ENCODE results near the gene SMYD2.
A peak's percentile ranks its signal among the peaks of the same experiment; 100 is the strongest.

The SMYD2 gene

DNA sequence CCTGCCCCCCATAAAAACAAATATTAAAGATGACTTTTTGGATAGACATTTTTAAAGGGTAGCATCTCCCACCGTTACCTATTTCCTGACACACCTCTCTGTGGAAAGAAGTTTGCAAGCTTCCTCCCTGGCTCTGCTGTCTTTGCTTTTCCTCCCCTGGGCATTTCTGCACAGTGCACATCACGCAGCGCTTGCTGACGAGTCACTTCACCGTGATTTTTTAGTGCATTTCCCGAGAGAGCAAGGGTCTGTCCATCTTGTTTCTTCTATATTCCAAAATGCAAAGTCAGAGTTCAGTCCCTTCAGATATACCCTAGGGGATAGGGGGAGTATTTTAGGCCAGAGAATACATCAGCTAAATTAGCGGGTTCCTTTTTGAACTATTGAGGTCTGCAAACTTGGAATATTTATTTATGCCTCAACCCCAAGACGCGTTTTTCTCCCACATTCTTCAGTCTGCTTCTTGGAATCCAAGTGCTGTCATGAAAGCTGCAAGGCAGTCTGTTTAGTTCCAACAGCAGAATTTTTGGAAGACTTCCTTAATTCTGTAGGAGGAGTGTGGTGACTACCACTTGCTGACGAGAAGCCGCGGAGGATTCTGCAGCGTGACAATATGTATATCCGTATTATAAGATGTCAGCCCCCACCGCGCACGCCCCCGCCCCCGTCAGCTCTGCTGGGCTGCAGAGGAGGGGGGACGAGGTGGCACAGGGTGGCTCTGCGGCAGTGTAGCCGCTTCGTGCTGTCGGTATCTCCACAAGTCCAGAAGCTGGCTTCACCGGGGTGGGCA is 22.4 kb downstream of the SMYD2 start:
- DNase-seq = no peak

- DNase-seq = no peak
These were observed 24.3 kb downstream of the SMYD2 start for GRCh38 chr1:214305164-214305751.

- DNase-seq = no peak
These were observed 25.3 kb downstream of the SMYD2 start for GRCh38 chr1:214306269-214306668.

DNA sequence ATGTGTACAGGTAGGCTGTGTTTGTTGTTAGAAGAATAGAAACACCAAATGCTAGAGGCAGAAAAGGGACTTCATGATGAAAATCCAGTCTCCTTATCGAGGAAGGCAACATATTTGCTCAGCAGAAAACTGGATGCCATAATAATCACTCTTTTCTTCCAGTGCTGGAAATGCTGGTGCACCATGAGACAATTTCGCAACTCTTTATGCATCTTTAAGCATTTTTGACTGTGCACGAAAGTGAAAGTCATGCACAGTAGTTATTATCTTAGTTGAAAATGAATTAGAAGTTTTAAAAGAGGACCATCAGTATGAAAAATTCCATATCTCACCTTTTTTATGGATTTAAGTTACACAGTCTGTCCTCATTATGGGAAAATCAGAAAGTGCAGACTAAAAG is 29.1 kb downstream of the SMYD2 start:
- DNase-seq = no peak

- DNase-seq = no peak
These were observed 30.1 kb downstream of the SMYD2 start for GRCh38 chr1:214310777-214311690.

DNA sequence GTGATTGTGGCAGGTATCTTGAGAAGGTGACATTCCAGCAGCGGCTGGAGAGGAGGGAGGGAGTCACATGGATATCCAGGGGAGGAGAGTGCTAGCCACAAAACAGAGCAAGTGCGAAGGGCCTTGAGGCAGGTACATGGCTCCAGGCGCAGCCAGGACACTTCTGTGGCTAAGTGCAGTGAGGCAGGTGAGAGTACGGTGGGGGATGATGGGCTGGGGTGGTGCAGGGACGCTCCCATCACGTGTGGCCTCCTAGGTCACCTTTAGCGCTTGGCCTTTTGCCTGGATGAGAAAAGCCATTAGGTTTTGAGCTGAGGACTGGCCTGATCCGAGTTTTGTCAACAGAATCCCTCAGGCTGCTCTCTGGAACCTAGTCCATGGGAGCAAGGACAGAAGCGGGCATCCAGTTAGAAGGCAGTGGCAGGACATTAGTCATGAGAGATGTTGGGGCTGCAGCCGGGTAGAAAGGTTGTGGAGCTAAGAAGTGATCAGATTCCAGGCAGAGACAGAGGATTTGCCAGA is 31.6 kb downstream of the SMYD2 start:
- DNase-seq = no peak

DNA sequence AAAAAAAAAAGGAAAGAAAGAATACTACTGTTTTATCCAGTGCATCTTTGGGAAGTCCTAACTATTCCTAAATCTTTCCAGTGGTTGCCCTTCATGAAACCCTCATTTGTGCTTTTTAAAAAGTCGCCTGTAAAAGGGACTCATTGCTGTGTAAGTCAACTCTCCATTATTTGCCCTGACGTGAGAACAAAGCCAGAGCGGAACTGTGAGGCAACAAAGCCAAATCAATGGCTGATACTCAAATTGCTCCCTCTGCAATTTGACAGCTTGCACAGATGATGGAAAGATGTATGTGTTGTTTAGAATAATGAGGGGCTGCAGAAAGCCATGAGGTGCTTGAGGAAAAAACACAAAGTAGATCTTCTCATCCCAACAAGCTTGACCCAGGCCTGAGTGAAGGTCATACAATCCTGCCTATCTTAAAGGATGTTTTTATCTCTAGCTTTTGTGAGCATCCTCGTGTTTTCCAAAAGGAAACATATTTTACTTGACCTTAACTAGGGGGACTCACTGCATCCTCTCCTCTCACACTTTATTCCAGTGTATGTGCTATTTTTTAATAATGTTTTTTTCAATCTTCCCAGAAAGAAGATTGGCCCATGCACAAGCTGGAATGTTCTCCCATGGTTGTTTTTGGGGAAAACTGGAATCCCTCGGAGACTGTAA is 33.4 kb downstream of the SMYD2 start:
- no peak for DNase-seq

- DNase-seq = no peak
These were observed 35.6 kb downstream of the SMYD2 start for GRCh38 chr1:214316593-214316992.

DNA sequence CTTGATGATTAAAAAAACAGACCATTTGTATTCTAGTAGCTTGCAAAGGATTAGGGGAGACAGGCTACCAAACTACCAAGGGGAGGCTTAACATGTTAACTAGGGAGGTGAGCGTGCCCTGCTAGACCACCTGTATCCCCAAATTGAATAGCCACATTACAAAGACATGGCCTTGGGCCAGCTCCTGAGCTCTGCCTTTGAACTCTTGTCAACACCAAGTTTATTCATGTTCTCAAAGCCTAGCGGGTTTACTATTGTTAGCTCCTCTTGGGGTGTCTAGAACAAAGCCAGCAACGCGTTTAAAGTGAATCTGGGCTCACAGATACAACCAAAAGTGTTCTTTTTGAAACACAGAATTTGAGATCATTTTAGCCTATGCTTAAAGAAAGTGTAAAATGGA is 36.3 kb downstream of the SMYD2 start:
- no peak for DNase-seq

GRCh38 chr1:214317734-214318133 is 36.8 kb downstream of the SMYD2 start:
- DNase-seq = no peak

DNA sequence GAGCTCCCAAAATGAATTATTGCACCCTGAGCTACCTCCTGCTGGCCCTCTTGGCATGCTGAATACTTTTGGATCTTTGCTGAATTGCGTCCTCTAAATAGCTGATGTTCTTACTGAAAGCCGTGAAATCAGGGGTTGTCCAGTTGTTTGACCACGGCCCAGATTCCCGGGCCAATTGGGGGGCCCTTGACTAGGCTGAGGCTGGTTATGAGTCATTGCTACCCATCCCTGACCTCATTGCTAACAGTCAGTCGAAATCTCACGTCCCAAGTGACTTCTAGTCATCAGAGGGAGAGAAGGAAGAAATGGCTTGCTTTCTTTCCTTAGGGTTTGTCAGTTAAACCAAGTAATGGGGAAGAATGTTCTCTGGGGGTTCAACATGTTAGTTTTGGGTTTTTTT is 37.4 kb downstream of the SMYD2 start:
- no peak for DNase-seq

GRCh38 chr1:214318956-214319736 is 38.2 kb downstream of the SMYD2 start:
- no peak for DNase-seq

- no peak for DNase-seq
These were observed 39.0 kb downstream of the SMYD2 start for GRCh38 chr1:214319938-214320337.

- no peak for DNase-seq
These were observed 40.9 kb downstream of the SMYD2 start for GRCh38 chr1:214321705-214322453.

DNA sequence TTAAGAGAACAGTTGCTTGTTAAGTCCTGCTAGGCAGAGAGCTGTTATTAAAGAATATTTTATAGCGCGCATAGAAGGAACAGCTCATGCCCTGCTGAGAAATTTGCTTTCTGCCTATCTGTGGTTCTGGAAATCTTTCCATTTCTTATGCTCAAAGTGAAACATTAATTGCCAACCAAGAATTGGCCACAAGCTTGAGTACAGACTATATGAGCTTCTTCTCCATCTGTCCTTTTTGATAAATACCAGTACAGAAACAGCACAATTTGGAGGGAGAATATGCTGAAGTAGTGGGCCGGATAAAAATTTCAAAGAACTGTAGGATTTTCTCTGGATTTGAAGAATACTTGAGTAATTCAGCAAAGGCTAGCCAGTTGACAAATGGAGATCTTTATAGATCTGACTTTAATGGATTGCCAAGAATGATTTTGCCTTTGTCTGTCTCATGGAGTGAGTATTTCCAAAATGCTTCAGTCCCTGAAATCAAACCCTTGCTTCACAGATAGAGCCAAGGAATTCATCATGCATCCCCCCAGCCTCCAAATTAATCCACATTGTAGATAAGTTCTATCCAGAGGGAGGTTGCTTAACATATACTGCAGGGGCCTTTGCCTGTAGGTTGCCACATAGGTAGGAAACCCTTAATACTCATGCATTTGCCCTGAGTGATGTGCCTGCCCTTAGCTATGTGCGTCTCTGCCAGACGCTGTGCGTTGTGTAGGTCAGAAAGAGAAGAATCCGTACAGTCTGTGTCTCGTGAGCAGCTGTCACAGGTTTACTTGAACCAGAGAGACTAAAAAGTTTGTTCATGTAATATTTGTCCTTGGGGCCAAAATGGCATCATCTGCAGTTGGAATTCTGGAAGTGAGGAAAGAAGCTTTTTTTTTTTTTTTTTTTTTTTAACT is 44.2 kb downstream of the SMYD2 start:
- DNase-seq = no peak

DNA sequence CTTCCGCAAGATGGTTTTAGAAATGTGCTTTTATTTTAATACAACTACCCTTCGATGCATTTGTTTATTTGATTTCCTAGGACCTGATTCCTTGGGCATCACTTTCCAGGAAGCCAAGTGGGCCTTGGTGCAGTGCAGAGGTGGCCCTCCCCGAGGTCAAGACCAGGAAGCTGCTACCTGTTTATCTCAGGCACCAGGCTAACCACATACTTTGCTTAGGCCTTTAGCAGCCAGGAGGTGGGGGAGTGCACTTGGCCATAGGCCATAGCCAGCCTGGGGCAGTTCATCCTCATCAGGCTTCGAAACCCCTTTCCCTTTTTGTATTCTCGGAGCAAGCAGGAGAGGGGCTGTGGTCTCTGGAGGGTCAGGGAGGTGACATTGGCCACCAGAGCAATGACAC is 45.4 kb downstream of the SMYD2 start:
- DNase-seq = no peak

DNA sequence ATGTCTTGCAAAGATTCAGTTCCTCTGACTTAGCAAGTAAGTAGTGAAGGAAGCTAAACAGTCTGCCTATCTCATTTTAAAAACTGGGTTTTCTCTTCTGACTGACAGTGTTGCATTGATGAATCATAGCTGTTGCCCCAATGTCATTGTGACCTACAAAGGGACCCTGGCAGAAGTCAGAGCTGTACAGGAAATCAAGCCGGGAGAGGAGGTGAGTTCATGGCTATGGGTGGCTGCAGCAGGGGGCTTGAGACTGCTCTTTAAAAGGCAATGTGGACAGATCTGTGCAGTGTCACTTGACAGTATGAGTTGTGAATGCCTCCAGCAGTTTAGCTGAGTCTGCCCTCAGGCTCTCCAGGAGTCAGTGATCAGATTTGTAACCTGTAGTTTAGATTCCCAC is 46.6 kb downstream of the SMYD2 start:
- no peak for DNase-seq

DNA sequence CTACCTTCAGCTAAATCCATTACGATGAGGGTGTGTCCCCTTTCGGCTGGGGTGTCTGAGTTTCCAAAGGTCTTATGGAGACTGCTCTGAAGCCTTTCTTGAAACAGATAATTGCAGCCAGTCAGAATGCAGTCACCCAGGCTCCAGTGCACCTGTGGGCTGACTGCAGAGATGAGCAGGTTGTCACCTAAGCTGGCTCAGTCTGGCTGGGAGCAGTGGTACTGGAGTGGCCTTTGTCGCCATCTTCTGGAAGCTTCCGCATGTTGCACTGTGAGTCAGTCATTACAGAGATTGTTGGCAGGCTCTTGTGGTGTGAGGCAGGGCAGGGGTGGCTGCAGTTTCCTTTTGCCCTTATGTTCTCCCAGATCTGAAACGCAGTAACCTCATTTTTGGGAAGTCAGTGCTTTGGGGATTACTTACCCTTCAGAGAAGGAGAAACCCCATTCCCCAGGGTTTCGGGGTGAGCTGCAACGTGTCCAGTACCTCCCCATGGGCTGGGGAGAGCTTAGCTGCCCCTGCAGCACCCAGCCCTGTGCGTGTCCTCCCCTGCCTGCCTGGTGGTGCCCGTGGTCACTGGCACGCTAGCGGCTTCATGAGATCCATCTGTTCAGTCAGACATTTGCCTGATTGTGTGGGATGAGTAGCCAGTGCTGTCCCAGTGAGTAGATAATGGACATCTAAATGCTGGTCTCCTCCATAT is 48.0 kb downstream of the SMYD2 start:
- DNase-seq = peak; percentile 78

- no peak for DNase-seq
These were observed 48.7 kb downstream of the SMYD2 start for GRCh38 chr1:214329470-214330220.
